Measurements from ENCODE around the gene NRCAM.
A peak's percentile ranks its signal among the peaks of the same experiment; 100 is the strongest.

NRCAM gene

GRCh38 chr7:108145401-108145800 lies 310.8 kb downstream of the NRCAM start:
- no peak for DNase-seq

GRCh38 chr7:108144931-108145330 lies 311.3 kb downstream of the NRCAM start:
- no peak for DNase-seq

GRCh38 chr7:108143658-108144420 lies 312.4 kb downstream of the NRCAM start:
- no peak for DNase-seq

GRCh38 chr7:108142675-108143259 lies 313.5 kb downstream of the NRCAM start:
- DNase-seq: no peak

GRCh38 chr7:108142180-108142579 lies 314.1 kb downstream of the NRCAM start:
- DNase-seq: no peak

- no peak for DNase-seq
Measured at GRCh38 chr7:108140671-108141070, 315.6 kb downstream of the NRCAM start.

GRCh38 chr7:108138911-108139310 lies 317.3 kb downstream of the NRCAM start:
- DNase-seq: no peak

- DNase-seq: no peak
Measured at GRCh38 chr7:108137993-108138392, 318.2 kb downstream of the NRCAM start.

GRCh38 chr7:108137040-108137439 lies 319.2 kb downstream of the NRCAM start:
- no peak for DNase-seq

- no peak for DNase-seq
Measured at GRCh38 chr7:108136191-108136688, 320.0 kb downstream of the NRCAM start.

- peak; percentile 15 for DNase-seq
Measured at GRCh38 chr7:108135446-108136190, 320.6 kb downstream of the NRCAM start.

- DNase-seq: no peak
Measured at GRCh38 chr7:108134486-108134885, 321.8 kb downstream of the NRCAM start.

GRCh38 chr7:108132551-108133265 lies 323.5 kb downstream of the NRCAM start:
- DNase-seq: no peak

GRCh38 chr7:108130261-108130660 lies 326.0 kb downstream of the NRCAM start, which contains the start of gene LAMB4:
LAMB4 (minus strand) TSS chr7:108130361; CDS start chr7:108123164, 7,197 bp downstream.
- DNase-seq: no peak

- no peak for DNase-seq
Measured at GRCh38 chr7:108129018-108129965, 326.9 kb downstream of the NRCAM start.

GRCh38 chr7:108128514-108128913 lies 327.7 kb downstream of the NRCAM start:
- no peak for DNase-seq

- DNase-seq: no peak
Measured at GRCh38 chr7:108127461-108127860, 328.8 kb downstream of the NRCAM start.

- DNase-seq: no peak
Measured at GRCh38 chr7:108124820-108125219, 331.4 kb downstream of the NRCAM start.

- DNase-seq: no peak
Measured at GRCh38 chr7:108122181-108122580, 334.1 kb downstream of the NRCAM start.

GRCh38 chr7:108120933-108121332 lies 335.3 kb downstream of the NRCAM start:
- DNase-seq: no peak

- DNase-seq: no peak
Measured at GRCh38 chr7:108120196-108120595, 336.0 kb downstream of the NRCAM start.

GRCh38 chr7:108118959-108119358 lies 337.3 kb downstream of the NRCAM start:
- no peak for DNase-seq

Data from CD4-positive, alpha-beta T cell treated with Interleukin-6 for 4 hours (primary cell).